HCEC 1CT (cell line): ENCODE measurements around the gene TTC24.
"Not testable (repeated sequence)": the region's sequence is repeated elsewhere in the genome, so short reads cannot be mapped to it uniquely, and the experiment has no call there.

Source experiments
- DNase-seq: peaks from one replicate; pipeline ENCODE4 v3.0.0-alpha.2; 2017

TTC24 gene

GRCh38 chr1:156579472-156579871 is at the start of gene TTC24:
Gene TTC24 (plus strand): TSS chr1:156579723. CDS start chr1:156581365, 1,642 bp downstream.
- DNase-seq, result no peak

GRCh38 chr1:156530006-156530405 is 49.5 kb upstream of the TTC24 start:
- no peak for DNase-seq

- no peak for DNase-seq
Observed at GRCh38 chr1:156532374-156532773, 47.1 kb upstream of the TTC24 start.

- no peak for DNase-seq
Observed at GRCh38 chr1:156533568-156534220, 45.8 kb upstream of the TTC24 start.

- DNase-seq, result no peak
Observed at GRCh38 chr1:156534424-156535060, 45.0 kb upstream of the TTC24 start.

- DNase-seq, result no peak
Observed at GRCh38 chr1:156537027-156537426, 42.5 kb upstream of the TTC24 start.

GRCh38 chr1:156538711-156539440 is 40.6 kb upstream of the TTC24 start:
- DNase-seq, result no peak

- no peak for DNase-seq
Observed at GRCh38 chr1:156539818-156540355, 39.6 kb upstream of the TTC24 start.

GRCh38 chr1:156540955-156541354 is 38.6 kb upstream of the TTC24 start:
- peak; percentile 15 for DNase-seq

- no peak for DNase-seq
Observed at GRCh38 chr1:156543066-156543465, 36.5 kb upstream of the TTC24 start.

GRCh38 chr1:156544592-156545102 is 34.9 kb upstream of the TTC24 start:
- no peak for DNase-seq

- no peak for DNase-seq
Observed at GRCh38 chr1:156546267-156546666, 33.3 kb upstream of the TTC24 start.

GRCh38 chr1:156547434-156547833 is 32.1 kb upstream of the TTC24 start:
- no peak for DNase-seq

- no peak for DNase-seq
Observed at GRCh38 chr1:156547982-156548381, 31.5 kb upstream of the TTC24 start.

GRCh38 chr1:156549390-156549789 is 30.1 kb upstream of the TTC24 start:
- DNase-seq, result no peak

- no peak for DNase-seq
Observed at GRCh38 chr1:156549831-156550230, 29.7 kb upstream of the TTC24 start.

- DNase-seq, result no peak
Observed at GRCh38 chr1:156550346-156550745, 29.2 kb upstream of the TTC24 start.

GRCh38 chr1:156551066-156551643 is 28.4 kb upstream of the TTC24 start:
- no peak for DNase-seq

GRCh38 chr1:156551869-156552268 is 27.7 kb upstream of the TTC24 start:
- DNase-seq, result peak; percentile 74

GRCh38 chr1:156552518-156552917 is 27.0 kb upstream of the TTC24 start:
- DNase-seq, result no peak

GRCh38 chr1:156552937-156553336 is 26.6 kb upstream of the TTC24 start:
- DNase-seq, result not testable (repeated sequence)

- DNase-seq, result no peak
Observed at GRCh38 chr1:156553860-156554485, 25.6 kb upstream of the TTC24 start.

- no peak for DNase-seq
Observed at GRCh38 chr1:156554971-156555370, 24.6 kb upstream of the TTC24 start.
